AG09319 (cell line): ENCODE data around the gene ZMYM4.
"Not testable (repeated sequence)": the region's sequence is repeated elsewhere in the genome, so short reads cannot be mapped to it uniquely, and the experiment has no call there.

ENCODE experiments used
- DNase-seq: peaks from one replicate; pipeline ENCODE4 v3.0.0-alpha.2; 2010; ENCODE audit warnings: low read depth; ENCODE audit errors: extremely low read depth
- CTCF ChIP-seq: IDR thresholded peaks from 2 replicates; pipeline ENCODE4 v1.5.1; 2011; ENCODE audit warnings: low read depth, mild to moderate bottlenecking, inconsistent platforms, low read length, moderate library complexity

The ZMYM4 gene

GRCh38 chr1:35231287-35231686, 37.2 kb upstream of the ZMYM4 start:
- no peak for DNase-seq
- TF ChIP-seq CTCF, result no peak

GRCh38 chr1:35236772-35237171, 31.7 kb upstream of the ZMYM4 start:
- DNase-seq, result not testable (repeated sequence)

GRCh38 chr1:35243691-35244090, 24.8 kb upstream of the ZMYM4 start:
- DNase-seq, result no peak

GRCh38 chr1:35247256-35247655, 21.3 kb upstream of the ZMYM4 start:
- no peak for DNase-seq
- no peak for TF ChIP-seq CTCF

More at GRCh38 chr1:35243691-35244090, 24.8 kb upstream of the ZMYM4 start:
- TF ChIP-seq CTCF, result no peak

GRCh38 chr1:35253941-35254340, 14.6 kb upstream of the ZMYM4 start:
- TF ChIP-seq CTCF, result no peak
- no peak for DNase-seq

- TF ChIP-seq CTCF, result no peak
Measured at GRCh38 chr1:35255276-35255675, 13.2 kb upstream of the ZMYM4 start.

GRCh38 chr1:35259561-35259960, 8.9 kb upstream of the ZMYM4 start:
- no peak for DNase-seq
- TF ChIP-seq CTCF, result no peak

More at GRCh38 chr1:35255276-35255675, 13.2 kb upstream of the ZMYM4 start:
- no peak for DNase-seq

GRCh38 chr1:35261412-35262120, 6.9 kb upstream of the ZMYM4 start:
- no peak for DNase-seq
- no peak for TF ChIP-seq CTCF
